CD4-positive, CD25-positive, alpha-beta regulatory T cell (primary cell): ENCODE data around the gene TIGD2. TPM values are rescaled to one million over a fixed set of nuclear protein-coding genes. Genes with fewer than 3 reads are reported as not detected.

Source experiments
- ATAC-seq, 2 donors: fragments of 150-1000 bp; cut with Tn5 transposase; one replicate each; pipeline ENCODE4 v1.10.0; 2021; ENCODE audit warnings: low read depth in 2 of 2, moderate number of reproducible peaks in 2 of 2, moderate library complexity in 1 of 2
- DNase-seq, 3 donors: peaks; one replicate each; pipeline versions ENCODE4 v3.0.0 to v3.0.0-alpha.2; 2012 to 2022; ENCODE audit warnings: mixed read lengths in 1 of 3
- H3K27ac ChIP-seq: one replicate; pipeline ENCODE4 v1.7.0; 2013; ENCODE audit warnings: mild to moderate bottlenecking, low read length; ENCODE audit not compliant: insufficient read depth, poor library complexity, severe bottlenecking
- H3K27me3 ChIP-seq: one replicate; pipeline ENCODE4 v1.7.0; 2013; ENCODE audit warnings: low read length; ENCODE audit not compliant: control insufficient read depth, insufficient read depth
- H3K36me3 ChIP-seq: one replicate; pipeline ENCODE4 v1.7.0; 2013; ENCODE audit warnings: mild to moderate bottlenecking, low read length, moderate library complexity; ENCODE audit not compliant: control insufficient read depth, insufficient read depth
- H3K4me1 ChIP-seq: 2 replicates; pipeline ENCODE4 v1.7.0; 2013; ENCODE audit warnings: mild to moderate bottlenecking, low read length; ENCODE audit not compliant: insufficient read depth, control insufficient read depth, poor library complexity, severe bottlenecking
- H3K4me3 ChIP-seq: one replicate; pipeline ENCODE4 v1.7.0; 2013; ENCODE audit warnings: low read depth, mild to moderate bottlenecking, low read length, moderate library complexity
- H3K9me3 ChIP-seq, 2 experiments: 1 replicate in 1 of 2; 2 replicates in 1 of 2; pipeline ENCODE4 v1.7.0; 2013; ENCODE audit warnings: low read length in 2 of 2, mild to moderate bottlenecking in 1 of 2, moderate library complexity in 1 of 2; ENCODE audit not compliant: control insufficient read depth in 2 of 2
- H3K27ac Mint-ChIP-seq, 3 donors: one replicate each; pipeline ENCODE4 v1.8.0; 2020 to 2022; ENCODE audit warnings: mild to moderate bottlenecking in 3 of 3, mixed read lengths in 3 of 3, moderate library complexity in 2 of 3
- H3K27me3 Mint-ChIP-seq: one replicate; pipeline ENCODE4 v1.8.0; 2022; ENCODE audit warnings: mild to moderate bottlenecking, mixed read lengths
- H3K36me3 Mint-ChIP-seq: one replicate; pipeline ENCODE4 v1.8.0; 2020; ENCODE audit warnings: mixed read lengths
- H3K4me1 Mint-ChIP-seq, 4 donors: one replicate each; pipeline ENCODE4 v1.8.0; 2020 to 2022; ENCODE audit warnings: mixed read lengths in 4 of 4, mild to moderate bottlenecking in 1 of 4
- H3K4me3 Mint-ChIP-seq, 4 donors: one replicate each; pipeline ENCODE4 v1.8.0; 2020 to 2022; ENCODE audit warnings: mild to moderate bottlenecking in 4 of 4, mixed read lengths in 4 of 4, moderate library complexity in 3 of 4
- H3K9me3 Mint-ChIP-seq, 7 donors: one replicate each; pipeline ENCODE4 v1.8.0; 2020 to 2022; ENCODE audit warnings: mixed read lengths in 7 of 7, mild to moderate bottlenecking in 3 of 7, moderate library complexity in 2 of 7
- polyA plus RNA-seq, 4 donors: library from polyadenylated mRNA; unstranded; fragments of 300-500 nt; fragmentation: Illumina TruSeq; gene quantifications; one replicate each; pipeline ENCODE4 v1.2.3, GENCODE V29; 2021
- total RNA-seq: library from RNA; stranded (reverse); gene quantifications from one replicate; pipeline ENCODE4 v1.2.3, GENCODE V29; 2022

The TIGD2 gene
- total and polyA plus RNA-seq, 5 donors from 2014 or later: 4.0 to 7.4 (median 6.0) TPM

GRCh38 chr4:89162987-89163386 is 51.7 kb downstream of the TIGD2 start:
- Mint-ChIP-seq H3K4me3 (no peak overlapping the region), H3K4me1 (no peaks in the 10 kb centered on the region), H3K27ac (no peak overlapping the region), H3K9me3 (peaks cover 0 to 1% (median 0%) of the 10 kb centered on the region in 7 donors), H3K27me3 (no peaks in the 10 kb centered on the region), H3K36me3 (no peaks in the 10 kb centered on the region)
- Histone ChIP-seq H3K9me3 (no peaks in the 10 kb centered on the region), H3K27me3 (peaks cover 2% of the 10 kb centered on the region), H3K4me1 (no peaks in the 10 kb centered on the region), H3K27ac (no peak overlapping the region), H3K36me3 (no peaks in the 10 kb centered on the region), H3K4me3 (no peak overlapping the region)
- no peak for DNase-seq
- ATAC-seq: no peak

DNA sequence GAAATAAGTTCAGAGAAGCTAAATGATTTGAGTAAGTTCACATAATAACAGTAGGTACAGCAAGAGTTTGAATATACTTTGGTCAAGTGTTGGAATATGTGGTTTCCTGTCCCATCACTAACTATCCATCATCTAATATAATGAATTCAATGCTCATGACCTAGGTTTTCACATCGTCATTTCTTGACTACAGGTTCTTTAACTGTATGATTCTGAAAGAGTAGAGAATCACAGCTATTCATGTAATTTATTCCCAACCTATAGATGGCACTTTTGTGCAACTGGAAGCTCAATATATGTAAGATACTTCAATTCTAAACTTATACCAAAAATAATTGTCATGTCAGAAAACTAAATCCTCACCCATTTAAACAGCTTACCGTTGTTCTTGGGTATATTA is 53.1 kb downstream of the TIGD2 start:
- no peaks in the 10 kb centered on the region for H3K36me3 ChIP-seq
- Mint-ChIP-seq H3K9me3 (peaks cover 0 to 1% (median 0%) of the 10 kb centered on the region in 7 donors), H3K27ac (no peak overlapping the region), H3K36me3 (no peaks in the 10 kb centered on the region), H3K4me1 (no peaks in the 10 kb centered on the region), H3K4me3 (no peak overlapping the region), H3K27me3 (no peaks in the 10 kb centered on the region)
- ATAC-seq: no peak
- no peaks in the 10 kb centered on the region for H3K9me3 ChIP-seq
- peaks cover 2% of the 10 kb centered on the region for H3K27me3 ChIP-seq
- DNase-seq: peak in 1 of 3 donors; percentile 8
- H3K4me1 ChIP-seq: no peaks in the 10 kb centered on the region
- no peak overlapping the region for H3K27ac ChIP-seq
- H3K4me3 ChIP-seq: no peak overlapping the region

Other genes starting within 250 kb of the TIGD2 start
- gene FAM13A, start 54.3 kb upstream of the TIGD2 start, total RNA-seq: 38.4 TPM
- 10 to 100 TPM in 2 of 4 donors, 1 to 10 TPM in 2; 7.8 to 11.9 (median 9.5) TPM for gene FAM13A, start 54.3 kb upstream of the TIGD2 start, polyA plus RNA-seq
- 78.9 TPM for gene GPRIN3, start 196.3 kb downstream of the TIGD2 start, total RNA-seq
- gene GPRIN3, start 196.3 kb downstream of the TIGD2 start, polyA plus RNA-seq: 10 to 100 TPM; 11.7 to 13.4 (median 12.6) TPM